HepG2 (cell line): ENCODE measurements around the gene CAPN10. TPM values are rescaled to one million over a fixed set of nuclear protein-coding genes. Genes with fewer than 3 reads are reported as not detected.

Experiments
- AHR ChIP-seq: IDR thresholded peaks from 2 replicates; pipeline ENCODE4 v1.6.1; 2018; ENCODE audit warnings: missing genetic modification reagents, missing compliant biosample characterization
- CBFB ChIP-seq: sonication (generic); formaldehyde crosslinking; IDR thresholded peaks from 2 replicates; pipeline ENCODE4 v1.4.0; 2020; ENCODE audit warnings: missing genetic modification reagents
- DNMT3B ChIP-seq: conservative IDR thresholded peaks from 2 replicates; pipeline ENCODE4 v1.6.1; 2016; ENCODE audit warnings: missing biosample characterization, control low read depth
- EP300 ChIP-seq, 3 experiments: sonication (generic) in 1 of 3; formaldehyde crosslinking in 1 of 3; IDR thresholded peaks; 2 replicates each; pipeline versions ENCODE4 v1.5.1 to v1.6.1; 2011 to 2020; ENCODE audit warnings: low read depth in 2 of 3, low read length in 2 of 3, borderline replicate concordance in 1 of 3, improper control_type of control experiment in 1 of 3, mild to moderate bottlenecking in 1 of 3, missing genetic modification reagents in 1 of 3, moderate library complexity in 1 of 3
- ERF ChIP-seq: IDR thresholded peaks from 2 replicates; pipeline ENCODE4 v1.6.1; 2018; ENCODE audit warnings: missing biosample characterization, missing genetic modification reagents
- XRCC5 ChIP-seq: fragments of 200-400 bp; formaldehyde crosslinking; optimal IDR thresholded peaks from 2 replicates; pipeline ENCODE3; 2017; ENCODE audit warnings: mild to moderate bottlenecking, low read length
- ZNF550 ChIP-seq: sonication (generic); formaldehyde crosslinking; IDR thresholded peaks from 2 replicates; pipeline ENCODE4 v1.4.0; 2020; ENCODE audit warnings: mild to moderate bottlenecking, missing genetic modification reagents, borderline replicate concordance
- ZNF776 ChIP-seq: sonication (generic); formaldehyde crosslinking; IDR thresholded peaks from 2 replicates; pipeline ENCODE4 v1.4.0; 2020; ENCODE audit warnings: mild to moderate bottlenecking, missing genetic modification reagents
- polyA plus RNA-seq, 8 experiments: library from polyadenylated mRNA; depleted of rRNA in 3 of 8; stranded (reverse) in 7 of 8; unstranded in 1 of 8; fragments of >200 nt; fragmentation: Illumina TruSeq in 4 of 8; extraction: Trizol in 4 of 8; gene quantifications; 2 replicates each; pipeline versions ENCODE4 v1.2.1 to v1.2.3, GENCODE V29; 2011 to 2016; ENCODE audit warnings: low read depth in 4 of 8, missing spikeins in 1 of 8, mixed read lengths in 1 of 8; ENCODE audit not compliant: insufficient read depth in 1 of 8
- total RNA-seq, 5 experiments: library from RNA; depleted of rRNA; stranded (reverse); fragments of >200 nt; fragmentation: Illumina TruSeq; extraction: Trizol; gene quantifications; 2 replicates each; pipeline ENCODE4 v1.2.3, GENCODE V29; 2016; ENCODE audit warnings: low read depth in 1 of 5
- TF ChIP-seq, protein P1 (sequence below): sonication (generic); formaldehyde crosslinking; IDR thresholded peaks from 2 replicates; pipeline ENCODE4 v1.4.0; 2020; ENCODE audit warnings: mild to moderate bottlenecking, missing genetic modification reagents
- TF ChIP-seq, protein P2 (sequence below): IDR thresholded peaks from 2 replicates; pipeline ENCODE4 v1.6.1; 2018; ENCODE audit warnings: missing genetic modification reagents, mild to moderate bottlenecking, missing compliant biosample characterization
- TF ChIP-seq, protein P3 (sequence below): sonication (generic); formaldehyde crosslinking; IDR thresholded peaks from 2 replicates; pipeline ENCODE4 v1.9.0; 2022; ENCODE audit warnings: low read depth, missing genetic modification reagents
- TF ChIP-seq, protein P4 (sequence below): sonication (generic); formaldehyde crosslinking; IDR thresholded peaks from 2 replicates; pipeline ENCODE4 v1.8.1; 2023; ENCODE audit warnings: mild to moderate bottlenecking, missing genetic modification reagents
- TF ChIP-seq, protein P5 (sequence below): sonication (generic); IDR thresholded peaks from 2 replicates; pipeline ENCODE4 v1.6.1; 2016; ENCODE audit warnings: low read depth, borderline replicate concordance
- TF ChIP-seq, protein P6 (sequence below): sonication (generic); formaldehyde crosslinking; IDR thresholded peaks from 2 replicates; pipeline ENCODE4 v1.5.1; 2020; ENCODE audit warnings: missing genetic modification reagents, mild to moderate bottlenecking, borderline replicate concordance
- TF ChIP-seq, protein P7 (sequence below): IDR thresholded peaks from 2 replicates; pipeline ENCODE4 v1.6.1; 2016; ENCODE audit warnings: missing genetic modification reagents, missing compliant biosample characterization

Gene CAPN10
- total and polyA plus RNA-seq, 2 of the 13 experiments (the other 11 are each of a cell fraction or from before 2014, with no cell fraction given), result 27.6 to 32.4 TPM

DNA sequence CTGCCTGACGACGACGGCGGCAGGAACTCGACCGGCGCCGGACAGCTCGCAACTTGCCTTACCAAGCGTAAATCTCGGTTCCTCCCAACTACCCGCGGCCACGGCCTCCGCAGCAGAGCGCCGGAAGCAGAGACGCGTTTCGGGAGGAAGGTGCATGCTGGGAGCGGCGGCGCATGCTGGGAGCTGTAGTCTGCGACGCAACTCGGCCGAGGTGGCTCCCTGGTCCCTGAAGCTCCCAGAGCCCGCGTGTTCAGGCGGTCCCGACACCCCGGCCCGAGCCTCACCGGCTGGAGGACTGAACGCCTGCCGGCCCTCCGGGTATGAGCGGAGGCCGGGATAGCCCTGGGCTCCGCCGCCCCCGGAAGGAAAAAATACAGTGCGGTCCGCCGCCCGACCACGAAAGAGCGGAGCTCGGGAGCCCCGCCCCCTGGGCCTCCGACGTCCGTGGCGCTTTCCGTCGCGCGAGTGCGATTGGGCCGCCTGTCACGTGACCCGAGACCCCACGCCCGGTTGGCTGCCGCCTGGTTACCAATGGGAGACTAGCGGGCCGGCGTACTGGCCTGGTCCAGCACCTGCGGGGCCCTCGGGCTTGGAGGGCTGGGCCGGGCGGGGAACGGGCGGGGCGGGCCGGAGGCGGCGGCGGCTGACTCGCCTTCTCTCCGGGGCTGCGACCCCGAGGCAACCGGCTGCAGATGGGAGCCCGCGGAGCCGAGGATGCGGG, at the start of gene CAPN10 (continued):
- TF ChIP-seq, protein P1, sequence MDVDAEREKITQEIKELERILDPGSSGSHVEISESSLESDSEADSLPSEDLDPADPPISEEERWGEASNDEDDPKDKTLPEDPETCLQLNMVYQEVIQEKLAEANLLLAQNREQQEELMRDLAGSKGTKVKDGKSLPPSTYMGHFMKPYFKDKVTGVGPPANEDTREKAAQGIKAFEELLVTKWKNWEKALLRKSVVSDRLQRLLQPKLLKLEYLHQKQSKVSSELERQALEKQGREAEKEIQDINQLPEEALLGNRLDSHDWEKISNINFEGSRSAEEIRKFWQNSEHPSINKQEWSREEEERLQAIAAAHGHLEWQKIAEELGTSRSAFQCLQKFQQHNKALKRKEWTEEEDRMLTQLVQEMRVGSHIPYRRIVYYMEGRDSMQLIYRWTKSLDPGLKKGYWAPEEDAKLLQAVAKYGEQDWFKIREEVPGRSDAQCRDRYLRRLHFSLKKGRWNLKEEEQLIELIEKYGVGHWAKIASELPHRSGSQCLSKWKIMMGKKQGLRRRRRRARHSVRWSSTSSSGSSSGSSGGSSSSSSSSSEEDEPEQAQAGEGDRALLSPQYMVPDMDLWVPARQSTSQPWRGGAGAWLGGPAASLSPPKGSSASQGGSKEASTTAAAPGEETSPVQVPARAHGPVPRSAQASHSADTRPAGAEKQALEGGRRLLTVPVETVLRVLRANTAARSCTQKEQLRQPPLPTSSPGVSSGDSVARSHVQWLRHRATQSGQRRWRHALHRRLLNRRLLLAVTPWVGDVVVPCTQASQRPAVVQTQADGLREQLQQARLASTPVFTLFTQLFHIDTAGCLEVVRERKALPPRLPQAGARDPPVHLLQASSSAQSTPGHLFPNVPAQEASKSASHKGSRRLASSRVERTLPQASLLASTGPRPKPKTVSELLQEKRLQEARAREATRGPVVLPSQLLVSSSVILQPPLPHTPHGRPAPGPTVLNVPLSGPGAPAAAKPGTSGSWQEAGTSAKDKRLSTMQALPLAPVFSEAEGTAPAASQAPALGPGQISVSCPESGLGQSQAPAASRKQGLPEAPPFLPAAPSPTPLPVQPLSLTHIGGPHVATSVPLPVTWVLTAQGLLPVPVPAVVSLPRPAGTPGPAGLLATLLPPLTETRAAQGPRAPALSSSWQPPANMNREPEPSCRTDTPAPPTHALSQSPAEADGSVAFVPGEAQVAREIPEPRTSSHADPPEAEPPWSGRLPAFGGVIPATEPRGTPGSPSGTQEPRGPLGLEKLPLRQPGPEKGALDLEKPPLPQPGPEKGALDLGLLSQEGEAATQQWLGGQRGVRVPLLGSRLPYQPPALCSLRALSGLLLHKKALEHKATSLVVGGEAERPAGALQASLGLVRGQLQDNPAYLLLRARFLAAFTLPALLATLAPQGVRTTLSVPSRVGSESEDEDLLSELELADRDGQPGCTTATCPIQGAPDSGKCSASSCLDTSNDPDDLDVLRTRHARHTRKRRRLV (CRISPR knock-in tag), result peak; percentile 96; the same call in 1 of the 2 replicates
- TF ChIP-seq, protein P2, sequence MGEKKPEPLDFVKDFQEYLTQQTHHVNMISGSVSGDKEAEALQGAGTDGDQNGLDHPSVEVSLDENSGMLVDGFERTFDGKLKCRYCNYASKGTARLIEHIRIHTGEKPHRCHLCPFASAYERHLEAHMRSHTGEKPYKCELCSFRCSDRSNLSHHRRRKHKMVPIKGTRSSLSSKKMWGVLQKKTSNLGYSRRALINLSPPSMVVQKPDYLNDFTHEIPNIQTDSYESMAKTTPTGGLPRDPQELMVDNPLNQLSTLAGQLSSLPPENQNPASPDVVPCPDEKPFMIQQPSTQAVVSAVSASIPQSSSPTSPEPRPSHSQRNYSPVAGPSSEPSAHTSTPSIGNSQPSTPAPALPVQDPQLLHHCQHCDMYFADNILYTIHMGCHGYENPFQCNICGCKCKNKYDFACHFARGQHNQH (CRISPR knock-in tag), result peak; percentile 69; the same call in 1 of the 2 replicates
- TF ChIP-seq, protein P3, sequence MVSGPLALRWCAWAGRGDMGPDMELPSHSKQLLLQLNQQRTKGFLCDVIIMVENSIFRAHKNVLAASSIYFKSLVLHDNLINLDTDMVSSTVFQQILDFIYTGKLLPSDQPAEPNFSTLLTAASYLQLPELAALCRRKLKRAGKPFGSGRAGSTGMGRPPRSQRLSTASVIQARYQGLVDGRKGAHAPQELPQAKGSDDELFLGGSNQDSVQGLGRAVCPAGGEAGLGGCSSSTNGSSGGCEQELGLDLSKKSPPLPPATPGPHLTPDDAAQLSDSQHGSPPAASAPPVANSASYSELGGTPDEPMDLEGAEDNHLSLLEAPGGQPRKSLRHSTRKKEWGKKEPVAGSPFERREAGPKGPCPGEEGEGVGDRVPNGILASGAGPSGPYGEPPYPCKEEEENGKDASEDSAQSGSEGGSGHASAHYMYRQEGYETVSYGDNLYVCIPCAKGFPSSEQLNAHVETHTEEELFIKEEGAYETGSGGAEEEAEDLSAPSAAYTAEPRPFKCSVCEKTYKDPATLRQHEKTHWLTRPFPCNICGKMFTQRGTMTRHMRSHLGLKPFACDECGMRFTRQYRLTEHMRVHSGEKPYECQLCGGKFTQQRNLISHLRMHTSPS, result no peak
- TF ChIP-seq ZNF550 (CRISPR knock-in tag) (0 out of 2 replicates have a peak, but pooled peaks have one; percentile 73), XRCC5 (peak; percentile 58), EP300 (IDR thresholded peaks at IDR 0.05; ENCODE audit: low read depth in 2 of 2, low read length in 2 of 2) (peak; percentile 31 to 53; a peak in 1 of 4 replicates), EP300 (CRISPR knock-in tag; IDR thresholded peaks at IDR 0.05; ENCODE audit: borderline replicate concordance) (no peak), ZNF776 (CRISPR knock-in tag) (no peak; the same call in 1 of the 2 replicates), DNMT3B (CRISPR knock-in tag) (no peak; the same call in 1 of the 2 replicates), AHR (CRISPR knock-in tag) (peak; percentile 78; the same call in 1 of the 2 replicates), ERF (peak; percentile 60), CBFB (CRISPR knock-in tag) (peak; percentile 94)
- TF ChIP-seq, protein P4, sequence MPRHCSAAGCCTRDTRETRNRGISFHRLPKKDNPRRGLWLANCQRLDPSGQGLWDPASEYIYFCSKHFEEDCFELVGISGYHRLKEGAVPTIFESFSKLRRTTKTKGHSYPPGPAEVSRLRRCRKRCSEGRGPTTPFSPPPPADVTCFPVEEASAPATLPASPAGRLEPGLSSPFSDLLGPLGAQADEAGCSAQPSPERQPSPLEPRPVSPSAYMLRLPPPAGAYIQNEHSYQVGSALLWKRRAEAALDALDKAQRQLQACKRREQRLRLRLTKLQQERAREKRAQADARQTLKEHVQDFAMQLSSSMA (CRISPR knock-in tag), result 0 out of 2 replicates have a peak, but pooled peaks have one; percentile 24
- TF ChIP-seq, protein P5, sequence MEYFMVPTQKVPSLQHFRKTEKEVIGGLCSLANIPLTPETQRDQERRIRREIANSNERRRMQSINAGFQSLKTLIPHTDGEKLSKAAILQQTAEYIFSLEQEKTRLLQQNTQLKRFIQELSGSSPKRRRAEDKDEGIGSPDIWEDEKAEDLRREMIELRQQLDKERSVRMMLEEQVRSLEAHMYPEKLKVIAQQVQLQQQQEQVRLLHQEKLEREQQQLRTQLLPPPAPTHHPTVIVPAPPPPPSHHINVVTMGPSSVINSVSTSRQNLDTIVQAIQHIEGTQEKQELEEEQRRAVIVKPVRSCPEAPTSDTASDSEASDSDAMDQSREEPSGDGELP, result peak; percentile 38; the same call in 1 of the 2 replicates
- TF ChIP-seq, protein P6, sequence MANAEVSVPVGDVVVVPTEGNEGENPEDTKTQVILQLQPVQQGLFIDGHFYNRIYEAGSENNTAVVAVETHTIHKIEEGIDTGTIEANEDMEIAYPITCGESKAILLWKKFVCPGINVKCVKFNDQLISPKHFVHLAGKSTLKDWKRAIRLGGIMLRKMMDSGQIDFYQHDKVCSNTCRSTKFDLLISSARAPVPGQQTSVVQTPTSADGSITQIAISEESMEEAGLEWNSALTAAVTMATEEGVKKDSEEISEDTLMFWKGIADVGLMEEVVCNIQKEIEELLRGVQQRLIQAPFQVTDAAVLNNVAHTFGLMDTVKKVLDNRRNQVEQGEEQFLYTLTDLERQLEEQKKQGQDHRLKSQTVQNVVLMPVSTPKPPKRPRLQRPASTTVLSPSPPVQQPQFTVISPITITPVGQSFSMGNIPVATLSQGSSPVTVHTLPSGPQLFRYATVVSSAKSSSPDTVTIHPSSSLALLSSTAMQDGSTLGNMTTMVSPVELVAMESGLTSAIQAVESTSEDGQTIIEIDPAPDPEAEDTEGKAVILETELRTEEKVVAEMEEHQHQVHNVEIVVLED, result peak; percentile 98
- TF ChIP-seq, protein P7, sequence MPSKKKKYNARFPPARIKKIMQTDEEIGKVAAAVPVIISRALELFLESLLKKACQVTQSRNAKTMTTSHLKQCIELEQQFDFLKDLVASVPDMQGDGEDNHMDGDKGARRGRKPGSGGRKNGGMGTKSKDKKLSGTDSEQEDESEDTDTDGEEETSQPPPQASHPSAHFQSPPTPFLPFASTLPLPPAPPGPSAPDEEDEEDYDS (CRISPR knock-in tag), result peak; percentile 62; the same call in 1 of the 2 replicates
